ENCODE data around the gene CD8B2. TPM values are rescaled to one million over a fixed set of nuclear protein-coding genes. Genes with fewer than 3 reads are reported as not detected.
"Not testable (repeated sequence)": the region's sequence is repeated elsewhere in the genome, so short reads cannot be mapped to it uniquely, and the experiment has no call there.

Gene CD8B2
- total and polyA plus RNA-seq, 4 donors = 0.13 TPM; not detected in 3

DNA sequence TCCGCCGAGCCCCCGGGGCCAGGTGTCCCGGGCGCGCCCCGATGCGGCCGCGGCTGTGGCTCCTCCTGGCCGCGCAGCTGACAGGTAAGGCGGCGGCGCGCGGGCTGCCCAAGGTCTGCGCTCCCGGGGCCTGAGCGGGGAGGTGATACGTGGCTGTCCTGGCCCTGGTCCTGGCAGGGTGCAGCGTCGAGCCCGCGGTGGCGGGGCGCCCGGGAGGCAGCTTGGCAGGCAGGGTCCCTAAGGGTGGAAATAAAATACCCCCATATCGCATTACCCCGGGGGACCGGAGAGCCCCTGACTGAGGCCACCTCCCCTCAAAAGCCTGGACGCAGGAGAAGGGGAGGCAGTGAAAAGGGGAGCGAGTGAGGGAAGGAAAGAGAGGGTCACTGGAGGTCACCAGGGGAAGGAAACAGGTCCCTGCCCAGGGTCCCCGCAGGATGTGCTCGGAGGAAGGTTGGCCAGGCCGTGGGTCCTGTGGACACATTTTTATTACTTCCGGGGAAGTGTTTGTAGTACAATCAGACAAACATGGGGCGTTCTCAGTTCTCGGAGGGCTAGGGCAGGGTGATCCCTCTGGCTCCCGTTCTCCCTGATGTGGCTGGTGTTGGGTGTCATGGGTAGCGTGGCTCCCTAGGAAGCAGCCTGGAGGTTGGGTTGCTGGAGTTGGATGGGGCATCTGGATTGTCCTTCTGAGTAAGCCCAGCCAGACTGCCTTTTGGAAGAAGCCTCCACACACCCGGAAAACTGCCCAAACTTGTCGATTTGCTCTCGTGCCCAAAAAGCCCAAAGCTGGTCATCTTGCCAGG is 425 bp downstream of the CD8B2 start:
- H3K9ac ChIP-seq (ENCODE audit: insufficient read depth in 1 of 2, low read length in 2 of 2); H3K9me3 ChIP-seq (ENCODE audit: control insufficient read depth in 4 of 4, insufficient read depth in 3 of 4, low read length in 3 of 4); H3K27ac ChIP-seq (ENCODE audit: low read depth in 1 of 2, low read length in 1 of 2); H3K4me3 ChIP-seq; H3K36me3 ChIP-seq (ENCODE audit: control insufficient read depth in 4 of 4, insufficient read depth in 4 of 4, low read length in 4 of 4); ATAC-seq (ENCODE audit: insufficient read depth, low FRiP score); DNase-seq; H3K27me3 ChIP-seq (ENCODE audit: control insufficient read depth in 3 of 3, insufficient read depth in 3 of 3, low read length in 2 of 3); H3K4me1 ChIP-seq (ENCODE audit: control insufficient read depth in 5 of 5, insufficient read depth in 5 of 5, low read length in 5 of 5): not testable (repeated sequence)
- WGBS, 2 donors = 18 to 23% methylated on average over 35 to 44 of the region's 44 CpGs

GRCh38 chr2:106489701-106490100 is 2.5 kb downstream of the CD8B2 start:
- DNase-seq; ATAC-seq (ENCODE audit: insufficient read depth, low FRiP score); H3K9ac ChIP-seq (ENCODE audit: insufficient read depth in 1 of 2, low read length in 2 of 2); H3K27me3 ChIP-seq (ENCODE audit: control insufficient read depth in 3 of 3, insufficient read depth in 3 of 3, low read length in 2 of 3); H3K4me1 ChIP-seq (ENCODE audit: control insufficient read depth in 5 of 5, insufficient read depth in 5 of 5, low read length in 5 of 5); H3K27ac ChIP-seq (ENCODE audit: low read depth in 1 of 2, low read length in 1 of 2); H3K36me3 ChIP-seq (ENCODE audit: control insufficient read depth in 4 of 4, insufficient read depth in 4 of 4, low read length in 4 of 4); H3K9me3 ChIP-seq (ENCODE audit: control insufficient read depth in 4 of 4, insufficient read depth in 3 of 4, low read length in 3 of 4); H3K4me3 ChIP-seq: not testable (repeated sequence)
- 81 to 83% methylated on average over 6 of the region's 6 CpGs for WGBS, 2 donors

- not testable (repeated sequence) for H3K27me3 ChIP-seq (ENCODE audit: control insufficient read depth in 3 of 3, insufficient read depth in 3 of 3, low read length in 2 of 3); H3K4me1 ChIP-seq (ENCODE audit: control insufficient read depth in 5 of 5, insufficient read depth in 5 of 5, low read length in 5 of 5); ATAC-seq (ENCODE audit: insufficient read depth, low FRiP score); H3K9me3 ChIP-seq (ENCODE audit: control insufficient read depth in 4 of 4, insufficient read depth in 3 of 4, low read length in 3 of 4); H3K27ac ChIP-seq (ENCODE audit: low read depth in 1 of 2, low read length in 1 of 2); DNase-seq; H3K4me3 ChIP-seq; H3K36me3 ChIP-seq (ENCODE audit: control insufficient read depth in 4 of 4, insufficient read depth in 4 of 4, low read length in 4 of 4); H3K9ac ChIP-seq (ENCODE audit: insufficient read depth in 1 of 2, low read length in 2 of 2)
- 65 to 72% methylated on average over 6 of the region's 6 CpGs for WGBS, 2 donors
Measured at GRCh38 chr2:106492399-106492798, 5.2 kb downstream of the CD8B2 start.

DNA sequence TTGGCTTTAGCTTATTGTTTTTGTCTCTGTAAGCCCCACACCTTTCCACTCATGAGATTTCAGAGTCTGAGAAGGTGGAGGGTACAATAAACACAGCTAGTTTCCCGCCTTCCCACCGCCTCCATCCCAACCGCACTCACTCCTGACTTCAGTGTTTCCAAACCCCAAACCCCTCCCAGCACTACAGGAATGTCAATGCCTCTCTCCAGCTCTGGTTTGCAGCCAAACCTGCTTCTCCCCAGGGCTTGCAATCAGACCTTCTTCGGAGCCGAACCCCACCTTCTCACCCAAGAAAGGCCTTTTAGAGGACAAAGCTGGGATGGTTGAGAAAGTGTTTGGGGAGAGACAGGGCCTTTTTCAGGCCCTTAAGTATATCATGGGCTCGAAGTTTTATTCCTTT is 5.7 kb downstream of the CD8B2 start:
- H3K4me1 ChIP-seq (ENCODE audit: control insufficient read depth in 5 of 5, insufficient read depth in 5 of 5, low read length in 5 of 5); H3K27ac ChIP-seq (ENCODE audit: low read depth in 1 of 2, low read length in 1 of 2); H3K27me3 ChIP-seq (ENCODE audit: control insufficient read depth in 3 of 3, insufficient read depth in 3 of 3, low read length in 2 of 3); H3K9ac ChIP-seq (ENCODE audit: insufficient read depth in 1 of 2, low read length in 2 of 2); H3K36me3 ChIP-seq (ENCODE audit: control insufficient read depth in 4 of 4, insufficient read depth in 4 of 4, low read length in 4 of 4); H3K4me3 ChIP-seq; ATAC-seq (ENCODE audit: insufficient read depth, low FRiP score); H3K9me3 ChIP-seq (ENCODE audit: control insufficient read depth in 4 of 4, insufficient read depth in 3 of 4, low read length in 3 of 4): not testable (repeated sequence)
- 45 to 67% methylated on average over 6 of the region's 6 CpGs for WGBS, 2 donors
- DNase-seq = peak; percentile 44 to 75 (median 57)

- not testable (repeated sequence) for H3K4me1 ChIP-seq (ENCODE audit: control insufficient read depth in 5 of 5, insufficient read depth in 5 of 5, low read length in 5 of 5); H3K27ac ChIP-seq (ENCODE audit: low read depth in 1 of 2, low read length in 1 of 2); H3K36me3 ChIP-seq (ENCODE audit: control insufficient read depth in 4 of 4, insufficient read depth in 4 of 4, low read length in 4 of 4); H3K27me3 ChIP-seq (ENCODE audit: control insufficient read depth in 3 of 3, insufficient read depth in 3 of 3, low read length in 2 of 3); H3K9ac ChIP-seq (ENCODE audit: insufficient read depth in 1 of 2, low read length in 2 of 2); H3K4me3 ChIP-seq; H3K9me3 ChIP-seq (ENCODE audit: control insufficient read depth in 4 of 4, insufficient read depth in 3 of 4, low read length in 3 of 4); DNase-seq; ATAC-seq (ENCODE audit: insufficient read depth, low FRiP score)
- 95 to 96% methylated on average over 1 of the region's 1 CpG for WGBS, 2 donors
Measured at GRCh38 chr2:106498549-106498948, 11.4 kb downstream of the CD8B2 start.

DNA sequence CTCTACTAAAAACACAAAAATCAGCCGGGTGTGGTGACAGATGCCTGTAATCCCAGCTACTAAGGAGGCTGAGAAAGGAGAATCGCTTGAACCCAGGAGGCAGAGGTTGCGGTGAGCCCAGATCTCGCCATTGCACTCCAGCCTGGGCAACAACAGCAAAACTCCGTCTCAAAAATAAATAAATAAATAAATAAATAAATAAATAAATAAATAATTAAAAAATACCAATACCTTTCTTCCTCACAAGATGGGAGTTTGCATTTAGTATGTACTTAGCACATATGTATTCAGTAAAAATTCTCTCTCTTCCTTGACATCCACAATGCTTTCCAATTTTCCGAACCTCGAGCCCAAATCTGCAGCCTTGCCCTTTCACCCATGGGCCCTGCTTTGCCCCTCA is 13.2 kb downstream of the CD8B2 start:
- not testable (repeated sequence) for H3K27ac ChIP-seq (ENCODE audit: low read depth in 1 of 2, low read length in 1 of 2); H3K9me3 ChIP-seq (ENCODE audit: control insufficient read depth in 4 of 4, insufficient read depth in 3 of 4, low read length in 3 of 4); H3K27me3 ChIP-seq (ENCODE audit: control insufficient read depth in 3 of 3, insufficient read depth in 3 of 3, low read length in 2 of 3); H3K4me3 ChIP-seq; H3K36me3 ChIP-seq (ENCODE audit: control insufficient read depth in 4 of 4, insufficient read depth in 4 of 4, low read length in 4 of 4); H3K9ac ChIP-seq (ENCODE audit: insufficient read depth in 1 of 2, low read length in 2 of 2); ATAC-seq (ENCODE audit: insufficient read depth, low FRiP score); DNase-seq; H3K4me1 ChIP-seq (ENCODE audit: control insufficient read depth in 5 of 5, insufficient read depth in 5 of 5, low read length in 5 of 5)
- WGBS, 2 donors = 92 to 98% methylated on average over 6 of the region's 7 CpGs

- WGBS, 2 donors = 92 to 95% methylated on average over 7 to 8 of the region's 8 CpGs
Measured at GRCh38 chr2:106502351-106502750, 15.2 kb downstream of the CD8B2 start.

DNA sequence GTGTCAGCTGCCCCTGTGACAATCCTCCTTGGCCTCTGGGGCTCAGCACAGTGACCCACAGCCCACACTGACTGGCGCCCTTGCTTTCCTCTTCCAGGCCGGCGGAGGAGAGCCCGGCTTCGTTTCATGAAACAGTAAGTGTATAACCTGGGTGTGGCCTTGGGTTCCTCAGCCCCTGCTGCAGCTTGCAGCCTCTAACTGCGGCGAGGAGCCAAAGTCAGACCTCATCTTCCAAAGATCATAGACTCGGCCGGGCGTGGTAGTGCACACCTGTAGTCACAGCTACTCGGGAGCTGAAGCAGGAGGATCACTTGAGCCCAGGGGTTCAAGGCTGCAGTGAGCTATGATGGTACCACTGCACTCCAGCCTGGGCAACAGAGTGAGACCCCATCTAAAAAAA is 17.0 kb downstream of the CD8B2 start:
- H3K4me1 ChIP-seq (ENCODE audit: control insufficient read depth in 5 of 5, insufficient read depth in 5 of 5, low read length in 5 of 5); DNase-seq; H3K9ac ChIP-seq (ENCODE audit: insufficient read depth in 1 of 2, low read length in 2 of 2); H3K36me3 ChIP-seq (ENCODE audit: control insufficient read depth in 4 of 4, insufficient read depth in 4 of 4, low read length in 4 of 4); H3K4me3 ChIP-seq; ATAC-seq (ENCODE audit: insufficient read depth, low FRiP score); H3K27me3 ChIP-seq (ENCODE audit: control insufficient read depth in 3 of 3, insufficient read depth in 3 of 3, low read length in 2 of 3); H3K27ac ChIP-seq (ENCODE audit: low read depth in 1 of 2, low read length in 1 of 2); H3K9me3 ChIP-seq (ENCODE audit: control insufficient read depth in 4 of 4, insufficient read depth in 3 of 4, low read length in 3 of 4): not testable (repeated sequence)
- 93 to 94% methylated on average over 6 to 10 of the region's 11 CpGs for WGBS, 2 donors

More at GRCh38 chr2:106502351-106502750, 15.2 kb downstream of the CD8B2 start:
- H3K27me3 ChIP-seq (ENCODE audit: control insufficient read depth in 3 of 3, insufficient read depth in 3 of 3, low read length in 2 of 3); DNase-seq; ATAC-seq (ENCODE audit: insufficient read depth, low FRiP score); H3K9me3 ChIP-seq (ENCODE audit: control insufficient read depth in 4 of 4, insufficient read depth in 3 of 4, low read length in 3 of 4); H3K4me3 ChIP-seq; H3K4me1 ChIP-seq (ENCODE audit: control insufficient read depth in 5 of 5, insufficient read depth in 5 of 5, low read length in 5 of 5); H3K36me3 ChIP-seq (ENCODE audit: control insufficient read depth in 4 of 4, insufficient read depth in 4 of 4, low read length in 4 of 4); H3K27ac ChIP-seq (ENCODE audit: low read depth in 1 of 2, low read length in 1 of 2); H3K9ac ChIP-seq (ENCODE audit: insufficient read depth in 1 of 2, low read length in 2 of 2): not testable (repeated sequence)
